GM18870 (cell line): ENCODE data around the gene ZNHIT3.

ENCODE experiments used
- ATAC-seq: cut with Tn5 transposase; IDR thresholded peaks from one replicate; pipeline ENCODE4 v1.9.1; 2021; ENCODE audit warnings: moderate library complexity; ENCODE audit not compliant: unreplicated experiment

The ZNHIT3 gene

GRCh38 chr17:36509272-36509985 lies 22.9 kb downstream of the ZNHIT3 start:
- no peak for ATAC-seq

GRCh38 chr17:36510636-36511035 lies 24.2 kb downstream of the ZNHIT3 start:
- no peak for ATAC-seq

- ATAC-seq: no peak
Measured at GRCh38 chr17:36511216-36511615, 24.7 kb downstream of the ZNHIT3 start.

GRCh38 chr17:36512641-36513040 lies 26.2 kb downstream of the ZNHIT3 start:
- ATAC-seq: no peak

GRCh38 chr17:36514856-36515255 lies 28.4 kb downstream of the ZNHIT3 start:
- ATAC-seq: no peak

- ATAC-seq: no peak
Measured at GRCh38 chr17:36515837-36516236, 29.4 kb downstream of the ZNHIT3 start.

GRCh38 chr17:36523113-36523512 lies 36.6 kb downstream of the ZNHIT3 start:
- no peak for ATAC-seq

GRCh38 chr17:36524428-36524876 lies 38.0 kb downstream of the ZNHIT3 start:
- no peak for ATAC-seq

GRCh38 chr17:36525113-36525512 lies 38.6 kb downstream of the ZNHIT3 start:
- ATAC-seq: no peak

- ATAC-seq: no peak
Measured at GRCh38 chr17:36525888-36526287, 39.4 kb downstream of the ZNHIT3 start.

GRCh38 chr17:36527621-36528250 lies 41.3 kb downstream of the ZNHIT3 start:
- no peak for ATAC-seq

GRCh38 chr17:36529121-36529520 lies 42.6 kb downstream of the ZNHIT3 start:
- ATAC-seq: no peak

GRCh38 chr17:36532435-36532975 lies 46.0 kb downstream of the ZNHIT3 start:
- no peak for ATAC-seq

- peak; percentile 17 for ATAC-seq
Measured at GRCh38 chr17:36533935-36534839, 47.7 kb downstream of the ZNHIT3 start.

- ATAC-seq: peak; percentile 55
Measured at GRCh38 chr17:36534840-36535668, 48.6 kb downstream of the ZNHIT3 start, which contains the start of the genes MYO19 and PIGW. Gene MYO19, minus strand, starts transcription at chr17:36534868. Its CDS starts 2,330 bp downstream, at chr17:36532538. Gene PIGW, plus strand, starts transcription at chr17:36534987. Its CDS starts 2,115 bp downstream, at chr17:36537102.

GRCh38 chr17:36535669-36536081 lies 49.2 kb downstream of the ZNHIT3 start:
- no peak for ATAC-seq

GRCh38 chr17:36540696-36541095 lies 54.2 kb downstream of the ZNHIT3 start:
- no peak for ATAC-seq

- no peak for ATAC-seq
Measured at GRCh38 chr17:36542755-36543154, 56.3 kb downstream of the ZNHIT3 start.

GRCh38 chr17:36544044-36544306 lies 57.5 kb downstream of the ZNHIT3 start:
- ATAC-seq: no peak

GRCh38 chr17:36544307-36545076 lies 58.0 kb downstream of the ZNHIT3 start, which contains the start of gene GGNBP2:
Gene GGNBP2, plus strand, starts transcription at chr17:36544919. Its CDS starts 806 bp downstream, at chr17:36545725.
- no peak for ATAC-seq
